ENCODE data around the gene UGT1A5.

UGT1A5 gene

GRCh38 chr2:233772583-233772982 is 59.9 kb downstream of the UGT1A5 start:
- H3K27ac ChIP-seq, result no peak overlapping the region
- TF ChIP-seq CTCF (conservative IDR thresholded peaks at IDR 0.05) (peak; percentile 49), ZFX (IDR thresholded peaks at IDR 0.05) (no peak)

- TF ChIP-seq CTCF (conservative IDR thresholded peaks at IDR 0.05), result no peak
- no peak overlapping the region for H3K27ac ChIP-seq
These were observed 61.1 kb downstream of the UGT1A5 start for GRCh38 chr2:233773854-233774253.

- no peak overlapping the region for H3K27ac ChIP-seq
- no peak for TF ChIP-seq CTCF (conservative IDR thresholded peaks at IDR 0.05)
- no peak for TF ChIP-seq ZFX (IDR thresholded peaks at IDR 0.05)
These were observed 62.7 kb downstream of the UGT1A5 start for GRCh38 chr2:233775414-233775813.

- H3K27ac ChIP-seq, result no peak within 1 kb of the TSS
- no peak for TF ChIP-seq ZFX (IDR thresholded peaks at IDR 0.05)
- TF ChIP-seq CTCF (conservative IDR thresholded peaks at IDR 0.05), result no peak
These were observed 65.3 kb downstream of the UGT1A5 start, which contains the start of gene MROH2A for GRCh38 chr2:233778030-233778429. Gene MROH2A (plus strand): TSS chr2:233778330. CDS start chr2:233779359, 1,029 bp downstream.

- no peak overlapping the region for H3K27ac ChIP-seq
- TF ChIP-seq CTCF (conservative IDR thresholded peaks at IDR 0.05), result no peak
- TF ChIP-seq ZFX (IDR thresholded peaks at IDR 0.05), result no peak
These were observed 67.0 kb downstream of the UGT1A5 start for GRCh38 chr2:233779722-233780121.

- no peak for TF ChIP-seq ZFX (IDR thresholded peaks at IDR 0.05)
- no peak for TF ChIP-seq CTCF (conservative IDR thresholded peaks at IDR 0.05)
- H3K27ac ChIP-seq, result no peak overlapping the region
These were observed 68.1 kb downstream of the UGT1A5 start for GRCh38 chr2:233780771-233781170.

- no peak overlapping the region for H3K27ac ChIP-seq
These were observed 76.8 kb downstream of the UGT1A5 start for GRCh38 chr2:233789554-233789953.

More at GRCh38 chr2:233789554-233789953, 76.8 kb downstream of the UGT1A5 start:
- no peak for TF ChIP-seq CTCF (conservative IDR thresholded peaks at IDR 0.05)
- TF ChIP-seq ZFX (IDR thresholded peaks at IDR 0.05), result no peak
